GM21390 (cell line): ENCODE data around the gene SMPD3.

ENCODE experiments used
- ATAC-seq: cut with Tn5 transposase; IDR thresholded peaks from one replicate; pipeline ENCODE4 v1.9.1; 2021; ENCODE audit not compliant: unreplicated experiment

The SMPD3 gene

DNA sequence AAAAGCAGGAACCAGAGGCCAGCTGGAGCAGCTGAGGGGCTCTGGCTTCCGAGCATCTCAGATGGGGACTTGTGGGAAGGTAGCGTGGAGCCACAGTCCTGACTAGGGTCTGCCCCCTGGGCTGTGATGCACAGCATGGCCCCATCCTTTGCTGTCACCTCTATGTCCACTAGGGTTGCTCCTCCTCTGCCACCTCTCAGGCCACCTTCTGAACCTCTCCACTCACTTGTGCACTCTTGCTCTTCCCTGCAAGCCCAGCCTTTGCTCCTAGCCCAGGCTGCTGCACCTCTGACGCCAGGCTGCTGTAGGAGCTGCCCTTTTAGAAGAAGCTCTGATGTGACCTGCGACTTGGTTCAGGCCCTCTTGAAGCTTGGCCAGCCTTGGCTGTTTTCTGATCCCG, 24.3 kb upstream of the SMPD3 start:
- ATAC-seq = no peak

- peak; percentile 93 for ATAC-seq
These were observed 22.3 kb upstream of the SMPD3 start for GRCh38 chr16:68470461-68471150.

GRCh38 chr16:68469796-68470460, 21.6 kb upstream of the SMPD3 start:
- ATAC-seq = peak; percentile 19

DNA sequence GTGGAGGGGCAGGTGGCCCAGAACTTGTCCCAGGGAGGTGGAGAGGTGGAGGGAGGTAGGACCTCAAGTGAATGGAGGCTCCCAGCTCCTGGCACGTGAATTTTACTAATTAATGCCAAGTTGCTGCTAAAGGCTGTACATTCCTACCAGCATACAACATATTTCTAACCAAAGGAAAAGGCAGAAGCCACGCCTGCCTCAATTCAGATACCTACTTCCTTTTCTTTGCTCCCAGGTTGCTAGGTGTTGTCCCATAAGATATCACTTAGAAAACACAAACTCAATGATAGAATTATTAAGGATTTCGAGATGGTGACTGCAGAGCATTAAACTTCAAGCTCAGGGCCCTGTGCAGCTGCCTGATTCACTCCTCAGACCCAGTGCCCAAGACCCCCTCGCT, 20.5 kb upstream of the SMPD3 start:
- ATAC-seq = no peak

DNA sequence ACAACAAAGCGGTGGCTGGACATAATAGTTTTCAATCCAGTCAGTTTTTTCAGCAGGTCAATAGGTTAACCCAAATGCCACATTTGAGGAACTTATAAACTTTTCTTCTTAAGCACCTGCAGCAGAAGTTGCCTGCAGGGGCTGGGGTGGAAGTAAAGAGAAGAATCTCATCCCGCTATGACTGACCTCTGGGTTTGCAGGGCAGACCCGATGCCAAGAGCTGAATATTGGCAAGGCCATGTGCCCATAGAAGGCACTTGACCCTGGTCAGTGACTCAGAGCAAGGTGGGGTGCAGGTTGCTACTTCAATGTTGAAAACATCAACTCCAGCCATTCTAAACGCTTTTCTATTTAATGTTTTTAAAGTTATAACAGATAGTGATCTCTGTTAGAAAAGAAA, 17.9 kb upstream of the SMPD3 start:
- ATAC-seq = no peak

- no peak for ATAC-seq
These were observed 15.6 kb upstream of the SMPD3 start for GRCh38 chr16:68463904-68464303.

DNA sequence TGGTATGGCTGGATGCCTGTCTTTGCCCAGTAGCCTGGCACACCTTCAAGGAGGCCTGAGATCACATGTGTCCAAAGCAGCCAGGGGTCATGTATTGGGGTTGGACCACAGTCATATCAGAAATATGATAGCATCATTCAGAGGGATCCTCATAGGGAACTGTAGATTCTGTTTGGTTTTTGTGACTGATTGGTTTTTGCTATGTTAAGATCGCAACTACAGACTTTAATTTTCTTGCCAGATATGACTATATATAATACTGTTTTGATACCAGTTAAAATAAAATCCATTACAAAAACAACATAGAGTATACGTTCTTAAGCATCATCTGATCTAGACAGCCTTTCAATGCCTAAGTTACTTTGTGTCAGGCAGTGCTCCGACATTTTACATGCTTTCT, 11.8 kb upstream of the SMPD3 start:
- no peak for ATAC-seq

- no peak for ATAC-seq
These were observed 11.1 kb upstream of the SMPD3 start for GRCh38 chr16:68459457-68459856.

DNA sequence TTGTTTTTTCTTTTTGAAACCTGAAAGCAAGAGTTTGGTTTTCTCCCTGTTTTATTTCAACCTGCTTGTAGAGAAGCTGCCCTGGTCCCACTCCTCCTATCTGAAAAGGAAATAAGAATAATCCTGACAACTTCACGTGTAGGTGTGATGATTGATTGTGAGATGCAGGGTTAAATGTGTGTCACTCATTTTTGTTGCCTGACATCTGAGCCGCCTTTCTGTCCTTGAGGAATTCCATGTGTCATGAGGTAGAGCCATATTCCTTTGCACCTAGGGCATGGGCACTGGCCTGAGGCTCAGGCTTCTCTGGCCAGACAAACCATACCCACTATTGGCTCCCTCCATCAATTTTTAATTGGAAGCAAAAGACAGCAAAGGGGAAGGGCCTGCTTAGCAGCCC, 10.2 kb upstream of the SMPD3 start:
- no peak for ATAC-seq

DNA sequence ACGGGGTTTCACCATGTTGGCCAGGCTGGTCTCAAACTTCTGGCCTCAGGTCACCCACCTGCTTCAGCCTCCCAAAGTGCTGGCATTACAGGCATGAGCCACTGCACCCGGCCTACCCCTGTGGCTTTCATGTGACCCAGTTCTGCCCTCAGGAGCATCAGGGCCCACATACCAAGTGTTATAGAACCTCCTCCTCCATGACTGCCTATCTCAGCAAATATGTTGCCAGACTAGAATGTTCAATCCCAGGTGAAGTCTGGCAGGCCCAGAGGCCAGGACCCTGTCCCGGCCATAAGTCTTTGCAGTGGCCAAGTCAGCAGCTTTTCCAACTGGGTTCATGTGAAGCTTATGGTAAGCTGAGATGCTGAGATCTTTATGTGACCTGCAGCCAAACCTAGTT, 9.8 kb upstream of the SMPD3 start:
- no peak for ATAC-seq

DNA sequence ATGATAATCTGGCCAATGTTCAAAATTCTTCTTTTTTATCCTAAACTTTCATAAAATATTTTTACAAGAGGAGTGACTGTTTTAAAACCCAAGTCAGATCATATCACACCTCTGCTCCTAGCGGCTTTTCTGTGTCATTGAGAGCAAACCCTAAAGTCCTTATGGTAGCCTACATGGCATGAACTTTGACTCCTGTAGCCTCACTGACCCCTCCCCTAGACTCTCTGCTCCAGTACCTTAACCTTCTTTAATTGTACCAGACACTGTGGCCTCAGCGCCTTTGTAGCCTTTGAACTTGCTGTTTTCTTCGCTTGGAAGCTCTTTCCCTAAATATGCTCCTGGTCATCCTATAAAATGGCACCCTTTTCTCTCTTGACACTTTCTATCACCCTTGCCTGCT, 7.3 kb upstream of the SMPD3 start:
- ATAC-seq = no peak

- ATAC-seq = no peak
These were observed 6.7 kb upstream of the SMPD3 start for GRCh38 chr16:68454920-68455435.

DNA sequence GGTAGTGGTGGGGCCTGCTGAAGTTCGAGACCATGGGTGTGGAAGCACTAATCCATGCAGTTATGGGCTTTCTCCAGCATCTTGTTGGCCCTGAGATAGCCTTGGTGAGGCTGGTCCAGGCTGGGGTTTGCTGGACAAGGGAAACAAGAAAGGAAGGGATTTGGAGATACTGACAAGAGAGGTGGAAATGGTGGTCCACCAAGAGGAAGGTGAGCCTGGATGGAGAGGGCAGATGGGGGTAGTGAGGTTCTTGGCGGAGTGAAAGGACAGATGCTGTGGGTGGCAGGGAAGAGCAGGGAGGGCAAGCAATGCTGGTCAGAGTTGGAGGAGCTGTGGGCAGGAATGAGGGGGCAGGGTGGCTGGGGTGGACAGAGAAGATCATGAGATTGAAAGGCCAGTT, 5.5 kb upstream of the SMPD3 start:
- no peak for ATAC-seq

- ATAC-seq = no peak
These were observed 3.9 kb upstream of the SMPD3 start for GRCh38 chr16:68452176-68452575.

DNA sequence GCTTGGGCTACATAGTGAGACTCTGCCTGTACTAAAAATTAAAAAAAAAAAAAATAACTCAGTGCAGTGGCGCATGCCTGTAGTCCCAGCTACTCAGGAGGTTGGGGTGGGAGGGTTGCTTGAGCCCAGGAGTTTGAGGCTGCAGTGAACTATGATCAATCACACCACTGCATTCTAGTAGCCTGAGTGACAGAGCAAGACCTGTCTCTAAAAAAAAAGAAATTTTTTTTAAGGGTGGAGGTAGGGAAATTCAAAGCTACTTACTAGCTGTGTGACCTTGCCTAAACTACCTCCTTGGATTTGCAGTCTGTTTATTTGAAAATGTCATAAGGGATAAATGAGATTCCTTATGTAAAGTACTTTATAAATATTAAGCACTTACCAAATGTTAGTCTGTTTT, 3.4 kb upstream of the SMPD3 start:
- ATAC-seq = no peak

DNA sequence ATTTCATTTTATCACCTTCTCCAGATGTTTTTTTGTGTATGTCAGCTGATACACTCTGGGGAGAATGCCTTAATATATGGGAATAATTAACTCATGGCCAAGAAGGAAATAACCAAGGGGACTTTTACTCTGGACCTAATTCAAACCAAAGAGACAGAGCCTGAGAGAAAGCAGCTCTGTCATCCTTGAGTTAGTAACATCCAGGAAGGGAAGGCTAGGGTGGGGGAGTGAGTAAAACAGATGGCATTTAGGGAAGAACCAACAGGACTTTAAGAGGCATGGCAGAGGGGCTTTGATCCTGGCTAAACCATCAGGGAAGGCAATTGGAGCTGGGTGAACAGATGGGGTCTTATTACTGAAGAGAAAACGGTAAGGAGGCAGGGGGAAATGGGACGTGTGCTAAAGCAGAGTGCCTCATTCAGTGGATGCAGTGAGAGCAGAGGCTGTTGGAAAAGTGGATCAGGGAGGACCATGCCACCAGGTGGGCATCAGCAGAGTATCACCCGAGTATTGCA, 2.5 kb upstream of the SMPD3 start:
- no peak for ATAC-seq

GRCh38 chr16:68447653-68448359, 502 bp downstream of the SMPD3 start:
- ATAC-seq = peak; percentile 23

DNA sequence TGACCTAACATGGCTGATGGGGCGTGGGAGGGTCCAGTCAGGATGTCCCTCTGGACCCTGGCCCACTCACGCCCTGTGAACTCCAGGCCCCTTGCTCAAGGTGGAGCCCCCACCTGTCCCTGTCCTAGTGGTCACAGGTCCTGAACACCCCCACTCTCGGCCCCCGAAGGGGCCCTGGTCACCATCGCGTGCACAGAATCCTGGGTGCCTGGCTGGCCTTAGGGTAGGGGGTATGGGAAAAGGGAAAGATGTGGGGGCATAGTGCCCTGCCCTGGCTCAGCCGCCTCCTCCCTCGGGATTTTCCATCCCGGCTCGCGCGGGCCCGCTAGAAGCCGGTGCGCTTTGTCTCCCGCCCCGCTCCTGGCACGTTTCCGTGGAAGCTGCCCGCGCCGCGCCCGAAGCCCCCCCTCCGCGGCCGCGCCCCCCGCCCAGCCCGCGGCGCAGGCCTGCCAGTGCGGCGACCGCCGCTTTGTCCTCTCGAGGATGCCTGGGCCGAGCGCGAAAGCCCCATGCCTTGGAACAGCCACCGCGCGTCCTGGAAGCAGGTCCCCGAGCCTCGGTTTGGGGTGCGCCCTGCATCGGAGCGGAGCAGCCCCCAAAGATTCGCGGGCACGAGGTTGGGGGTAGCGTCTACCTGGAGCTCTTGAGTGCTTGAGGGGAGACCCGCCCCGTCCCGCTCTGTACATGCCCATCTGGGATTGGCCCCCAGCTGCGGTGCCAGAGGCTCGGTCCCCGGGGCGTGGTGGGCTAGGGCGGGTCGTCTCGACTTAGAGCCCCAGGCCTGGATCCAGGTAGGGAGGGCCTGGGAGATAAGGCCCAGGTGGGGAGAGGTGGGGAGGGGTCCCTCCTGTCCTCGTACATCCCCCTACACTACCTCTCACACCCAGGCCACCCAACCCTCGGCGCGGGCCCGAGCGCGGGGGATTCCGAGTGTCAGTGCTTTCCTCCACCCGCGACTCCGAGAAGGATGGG, 1.3 kb downstream of the SMPD3 start:
- ATAC-seq = no peak

DNA sequence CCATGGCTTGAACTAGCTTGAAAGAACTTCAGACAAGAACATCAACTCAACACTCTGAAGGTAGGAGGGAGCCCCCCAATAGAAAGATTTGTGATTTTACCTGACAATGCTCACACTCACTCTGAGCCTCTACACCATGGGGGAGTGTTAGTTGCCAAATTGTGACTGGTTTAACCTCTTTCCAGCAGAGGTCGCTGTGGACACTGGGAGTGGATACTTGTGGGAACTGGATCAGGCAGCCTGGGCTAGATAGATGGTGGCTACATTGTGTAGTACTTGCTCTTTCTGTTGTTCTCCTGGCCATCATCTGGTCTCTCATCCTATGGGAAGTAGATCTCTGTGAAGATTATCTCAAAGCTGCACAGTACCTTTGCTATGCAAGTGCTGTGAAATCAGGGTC, 2.9 kb downstream of the SMPD3 start:
- ATAC-seq = no peak

DNA sequence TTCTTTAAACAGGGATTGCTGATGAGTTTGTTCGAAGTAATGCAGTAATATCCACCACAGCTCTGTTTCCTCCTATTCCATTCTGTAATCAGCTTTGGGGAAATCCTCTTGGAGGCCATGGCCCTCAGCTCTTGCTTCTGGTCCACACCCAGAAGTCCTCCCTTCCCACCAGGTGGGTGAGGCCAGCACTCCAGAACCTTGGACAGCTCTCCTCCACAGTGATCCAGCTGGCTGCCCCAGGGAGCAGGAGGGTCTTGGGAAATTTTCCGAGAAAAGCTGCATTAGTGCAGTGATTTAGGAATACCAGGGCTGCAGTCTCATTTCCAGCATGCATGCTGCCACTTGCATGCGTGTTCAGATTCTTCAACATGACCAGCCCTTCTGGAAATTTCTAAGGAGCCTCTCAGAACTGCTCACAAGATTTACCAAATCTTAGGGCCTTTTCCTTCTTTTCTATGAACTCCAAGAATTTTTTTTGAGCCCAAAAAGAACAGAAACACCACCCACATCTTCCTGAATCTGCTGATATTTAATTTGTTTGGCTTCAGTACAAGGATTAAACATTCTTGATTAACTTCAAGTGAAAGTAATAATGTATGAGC, 4.2 kb downstream of the SMPD3 start:
- no peak for ATAC-seq
